OCI-LY1 (cell line): ENCODE results near the gene SUSD3.
"Not testable (repeated sequence)": the region's sequence is repeated elsewhere in the genome, so short reads cannot be mapped to it uniquely, and the experiment has no call there.

Source experiments
- EZH2 ChIP-seq: fragments of 200-600 bp; sonication (generic), shearing (Covaris generic); IDR thresholded peaks from 2 replicates; pipeline ENCODE4 v1.8.0; 2017; ENCODE audit warnings: borderline replicate concordance, mixed run types, mild to moderate bottlenecking, antibody characterized with exemption, low read length, moderate library complexity, mixed read lengths
- TF ChIP-seq, protein P1 (sequence below): fragments of 200-600 bp; sonication (generic), shearing (Covaris generic); IDR thresholded peaks from 2 replicates; pipeline ENCODE4 v1.5.1; 2017; ENCODE audit warnings: mild to moderate bottlenecking, antibody characterized with exemption, low read length, moderate library complexity, mixed read lengths

- TF ChIP-seq, protein P1, sequence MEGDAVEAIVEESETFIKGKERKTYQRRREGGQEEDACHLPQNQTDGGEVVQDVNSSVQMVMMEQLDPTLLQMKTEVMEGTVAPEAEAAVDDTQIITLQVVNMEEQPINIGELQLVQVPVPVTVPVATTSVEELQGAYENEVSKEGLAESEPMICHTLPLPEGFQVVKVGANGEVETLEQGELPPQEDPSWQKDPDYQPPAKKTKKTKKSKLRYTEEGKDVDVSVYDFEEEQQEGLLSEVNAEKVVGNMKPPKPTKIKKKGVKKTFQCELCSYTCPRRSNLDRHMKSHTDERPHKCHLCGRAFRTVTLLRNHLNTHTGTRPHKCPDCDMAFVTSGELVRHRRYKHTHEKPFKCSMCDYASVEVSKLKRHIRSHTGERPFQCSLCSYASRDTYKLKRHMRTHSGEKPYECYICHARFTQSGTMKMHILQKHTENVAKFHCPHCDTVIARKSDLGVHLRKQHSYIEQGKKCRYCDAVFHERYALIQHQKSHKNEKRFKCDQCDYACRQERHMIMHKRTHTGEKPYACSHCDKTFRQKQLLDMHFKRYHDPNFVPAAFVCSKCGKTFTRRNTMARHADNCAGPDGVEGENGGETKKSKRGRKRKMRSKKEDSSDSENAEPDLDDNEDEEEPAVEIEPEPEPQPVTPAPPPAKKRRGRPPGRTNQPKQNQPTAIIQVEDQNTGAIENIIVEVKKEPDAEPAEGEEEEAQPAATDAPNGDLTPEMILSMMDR, result not testable (repeated sequence)
- not testable (repeated sequence) for TF ChIP-seq EZH2
Measured at GRCh38 chr9:93015190-93015589, 43.3 kb upstream of the SUSD3 start.
